ENCODE data around the gene PODN.

PODN gene

GRCh38 chr1:53069663-53070327 lies 7.8 kb downstream of the PODN start:
- no peaks in the 10 kb centered on the region for H4K20me1 ChIP-seq (ENCODE audit: insufficient read depth, low read length)
- no peaks in the 10 kb centered on the region for H3K79me2 ChIP-seq (ENCODE audit: insufficient read depth, low read length)
- no peaks in the 10 kb centered on the region for H3K27me3 ChIP-seq (ENCODE audit: insufficient read depth, low read length, poor library complexity)
- H3K36me3 ChIP-seq (ENCODE audit: insufficient read depth, low read length) = no peaks in the 10 kb centered on the region
- H3K9ac ChIP-seq (ENCODE audit: low read depth, low read length) = no peak overlapping the region
- H3K4me3 ChIP-seq (ENCODE audit: low read depth in 1 of 2, low read length in 2 of 2) = no peak overlapping the region
- no peaks in the 10 kb centered on the region for H3K4me1 ChIP-seq (ENCODE audit: insufficient read depth, low read length)
- no peak for ATAC-seq (ENCODE audit: insufficient read depth, low read depth)
- no peaks in the 10 kb centered on the region for H3K9me3 ChIP-seq (ENCODE audit: insufficient read depth, low read length, severe bottlenecking)
- no peak overlapping the region for H3K4me2 ChIP-seq (ENCODE audit: insufficient read depth, low read length)
- no peak overlapping the region for H3K27ac ChIP-seq (ENCODE audit: low read length)
- no peak for DNase-seq
- TF ChIP-seq CTCF (IDR thresholded peaks at IDR 0.05; ENCODE audit: borderline replicate concordance, extremely low read depth, low read length, poor library complexity, severe bottlenecking) = no peak
- no peak for TF ChIP-seq EZH2 (IDR thresholded peaks at IDR 0.05; ENCODE audit: borderline replicate concordance, low read depth, low read length, severe bottlenecking)
- H2AFZ ChIP-seq (ENCODE audit: low read depth, low read length) = no peak overlapping the region

- Histone ChIP-seq H3K9me3 (ENCODE audit: insufficient read depth, low read length, severe bottlenecking) (no peaks in the 10 kb centered on the region), H3K9ac (ENCODE audit: low read depth, low read length) (no peak overlapping the region), H3K36me3 (ENCODE audit: insufficient read depth, low read length) (no peaks in the 10 kb centered on the region), H3K27ac (ENCODE audit: low read length) (no peak overlapping the region), H3K27me3 (ENCODE audit: insufficient read depth, low read length, poor library complexity) (no peaks in the 10 kb centered on the region), H4K20me1 (ENCODE audit: insufficient read depth, low read length) (no peaks in the 10 kb centered on the region), H2AFZ (ENCODE audit: low read depth, low read length) (no peak overlapping the region), H3K4me3 (ENCODE audit: low read depth in 1 of 2, low read length in 2 of 2) (no peak overlapping the region), H3K4me1 (ENCODE audit: insufficient read depth, low read length) (no peaks in the 10 kb centered on the region), H3K4me2 (ENCODE audit: insufficient read depth, low read length) (no peak overlapping the region), H3K79me2 (ENCODE audit: insufficient read depth, low read length) (no peaks in the 10 kb centered on the region)
- ATAC-seq (ENCODE audit: insufficient read depth, low read depth) = no peak
- TF ChIP-seq EZH2 (IDR thresholded peaks at IDR 0.05; ENCODE audit: borderline replicate concordance, low read depth, low read length, severe bottlenecking) = no peak
- no peak for DNase-seq
Measured at GRCh38 chr1:53070621-53071020, 8.6 kb downstream of the PODN start.

- no peaks in the 10 kb centered on the region for H3K27me3 ChIP-seq (ENCODE audit: insufficient read depth, low read length, poor library complexity)
- H3K9me3 ChIP-seq (ENCODE audit: insufficient read depth, low read length, severe bottlenecking) = no peaks in the 10 kb centered on the region
- no peak overlapping the region for H3K9ac ChIP-seq (ENCODE audit: low read depth, low read length)
- DNase-seq (no peak), ATAC-seq (ENCODE audit: insufficient read depth, low read depth) (no peak)
- no peak overlapping the region for H2AFZ ChIP-seq (ENCODE audit: low read depth, low read length)
- no peaks in the 10 kb centered on the region for H3K36me3 ChIP-seq (ENCODE audit: insufficient read depth, low read length)
- H3K79me2 ChIP-seq (ENCODE audit: insufficient read depth, low read length) = no peaks in the 10 kb centered on the region
- H3K4me1 ChIP-seq (ENCODE audit: insufficient read depth, low read length) = no peaks in the 10 kb centered on the region
- H3K4me2 ChIP-seq (ENCODE audit: insufficient read depth, low read length) = no peak overlapping the region
- H3K27ac ChIP-seq (ENCODE audit: low read length) = no peak overlapping the region
- H4K20me1 ChIP-seq (ENCODE audit: insufficient read depth, low read length) = no peaks in the 10 kb centered on the region; the same call in 1 of the 2 replicates
- TF ChIP-seq CTCF (IDR thresholded peaks at IDR 0.05; ENCODE audit: borderline replicate concordance, extremely low read depth, low read length, poor library complexity, severe bottlenecking) (no peak), EZH2 (IDR thresholded peaks at IDR 0.05; ENCODE audit: borderline replicate concordance, low read depth, low read length, severe bottlenecking) (no peak)
- no peak overlapping the region for H3K4me3 ChIP-seq (ENCODE audit: low read depth in 1 of 2, low read length in 2 of 2)
Measured at GRCh38 chr1:53071167-53071865, 9.3 kb downstream of the PODN start.

GRCh38 chr1:53071915-53072314 lies 9.9 kb downstream of the PODN start:
- no peak overlapping the region for H3K9ac ChIP-seq (ENCODE audit: low read depth, low read length)
- no peaks in the 10 kb centered on the region for H3K27me3 ChIP-seq (ENCODE audit: insufficient read depth, low read length, poor library complexity)
- no peak for TF ChIP-seq CTCF (IDR thresholded peaks at IDR 0.05; ENCODE audit: borderline replicate concordance, extremely low read depth, low read length, poor library complexity, severe bottlenecking)
- no peak for TF ChIP-seq EZH2 (IDR thresholded peaks at IDR 0.05; ENCODE audit: borderline replicate concordance, low read depth, low read length, severe bottlenecking)
- no peak for DNase-seq
- no peaks in the 10 kb centered on the region for H3K79me2 ChIP-seq (ENCODE audit: insufficient read depth, low read length)
- no peak overlapping the region for H3K4me3 ChIP-seq (ENCODE audit: low read depth in 1 of 2, low read length in 2 of 2)
- no peaks in the 10 kb centered on the region for H3K9me3 ChIP-seq (ENCODE audit: insufficient read depth, low read length, severe bottlenecking)
- no peak overlapping the region for H2AFZ ChIP-seq (ENCODE audit: low read depth, low read length)
- no peaks in the 10 kb centered on the region; the same call in 1 of the 2 replicates for H4K20me1 ChIP-seq (ENCODE audit: insufficient read depth, low read length)
- no peaks in the 10 kb centered on the region for H3K4me1 ChIP-seq (ENCODE audit: insufficient read depth, low read length)
- H3K27ac ChIP-seq (ENCODE audit: low read length) = no peak overlapping the region
- H3K36me3 ChIP-seq (ENCODE audit: insufficient read depth, low read length) = no peaks in the 10 kb centered on the region
- ATAC-seq (ENCODE audit: insufficient read depth, low read depth) = no peak
- H3K4me2 ChIP-seq (ENCODE audit: insufficient read depth, low read length) = no peak overlapping the region
